K562 (cell line): ENCODE measurements around the gene SNTG2. TPM values are rescaled to one million over a fixed set of nuclear protein-coding genes. Genes with fewer than 3 reads are reported as not detected.

ENCODE experiments used
- ATAC-seq: fragments of 200-7000 bp; cut with Tn5 transposase; 3 replicates; pipeline ENCODE4 v1.9.1; 2020; ENCODE audit warnings: moderate library complexity
- BruUV-seq: library from RNA; stranded (reverse); fragments of 400-500 nt; replicated peaks from 2 replicates; lab custom pipeline; 2021; lab: Mats Ljungman, UMichigan
- CTCF ChIA-PET: fragments of 300-600 bp; formaldehyde crosslinking; extraction: SDS; loops from one replicate; lab custom pipeline; 2021; ENCODE audit warnings: low intra/inter-chr PET ratio; lab: Yijun Ruan, JAX
- POLR2A ChIA-PET: fragments of 300-600, 350-650 bp; sonication (Branson Sonifier 250); formaldehyde crosslinking; extraction: SDS; loops from one replicate; lab custom pipeline; 2021; ENCODE audit warnings: antibody characterized with exemption, inconsistent platforms; lab: Yijun Ruan, JAX
- DNase-seq, 4 experiments: peaks; one replicate each; pipeline versions ENCODE4 v3.0.0 to v3.0.0-alpha.2; 2011 to 2018; ENCODE audit warnings: low spot score in 3 of 4, mixed read lengths in 3 of 4; ENCODE audit errors: extremely low read depth in 1 of 4
- FAIRE-seq: peaks from 2 replicates; lab custom pipeline; 2011; peaks lifted over from hg19 to GRCh38; lab: Jason Lieb, UNC
- H2AFZ ChIP-seq: 2 replicates; pipeline ENCODE4 v1.6.0; 2011; ENCODE audit warnings: low read depth, low read length, control low read depth, inconsistent platforms
- H3K27ac ChIP-seq: fragments of 200-600 bp; 3 replicates; pipeline ENCODE4 v1.8.0; 2011; ENCODE audit warnings: low read depth, mild to moderate bottlenecking, control low read depth, inconsistent platforms, low read length, moderate library complexity, mixed read lengths; ENCODE audit errors: extremely low read depth
- H3K27me3 ChIP-seq, 2 experiments: fragments of 300-600 bp in 1 of 2; 2 replicates in 1 of 2; 3 replicates in 1 of 2; pipeline versions ENCODE4 v1.6.0 to v1.8.0; 2011; ENCODE audit warnings: inconsistent platforms in 2 of 2, low read length in 2 of 2, mild to moderate bottlenecking in 1 of 2, mixed read lengths in 1 of 2, moderate library complexity in 1 of 2; ENCODE audit not compliant: control insufficient read depth in 2 of 2, insufficient read depth in 2 of 2
- H3K36me3 ChIP-seq: fragments of 300-600 bp; 3 replicates; pipeline ENCODE4 v1.8.0; 2011; ENCODE audit warnings: mild to moderate bottlenecking, low read length, inconsistent platforms; ENCODE audit not compliant: control insufficient read depth, insufficient read depth
- H3K4me1 ChIP-seq, 2 experiments: fragments of 200-600 bp in 1 of 2; replicated peaks in 1 of 2; 2 replicates in 1 of 2; 3 replicates in 1 of 2; pipeline versions ENCODE4 v1.5.1 to v1.8.0; 2011; ENCODE audit warnings: inconsistent platforms in 2 of 2, low read length in 2 of 2, mild to moderate bottlenecking in 1 of 2, mixed read lengths in 1 of 2, moderate library complexity in 1 of 2; ENCODE audit not compliant: control insufficient read depth in 2 of 2, insufficient read depth in 2 of 2
- H3K4me2 ChIP-seq: 2 replicates; pipeline ENCODE4 v1.6.1; 2011; ENCODE audit warnings: low read length, control low read depth, inconsistent platforms, mixed read lengths; ENCODE audit not compliant: insufficient read depth
- H3K4me3 ChIP-seq: fragments of 200-600 bp; sonication (generic), shearing (Covaris generic); 2 replicates; pipeline ENCODE4 v1.5.1; 2016; ENCODE audit warnings: control low read depth, inconsistent platforms
- H3K79me2 ChIP-seq: fragments of 200-600 bp; 3 replicates; pipeline ENCODE4 v1.8.0; 2011; ENCODE audit warnings: low read length, inconsistent platforms; ENCODE audit not compliant: control insufficient read depth, insufficient read depth
- H3K9ac ChIP-seq, 2 experiments: 2 replicates each; pipeline versions ENCODE4 v1.6.0 to v1.6.1; 2011; ENCODE audit warnings: low read depth in 2 of 2, low read length in 2 of 2, control low read depth in 1 of 2, inconsistent platforms in 1 of 2, mild to moderate bottlenecking in 1 of 2, mixed read lengths in 1 of 2; ENCODE audit not compliant: insufficient read depth in 1 of 2
- H3K9me1 ChIP-seq: one replicate; pipeline ENCODE4 v1.6.0; 2011; ENCODE audit warnings: inconsistent platforms, mild to moderate bottlenecking, low read length, moderate library complexity; ENCODE audit not compliant: control insufficient read depth, insufficient read depth
- H3K9me3 ChIP-seq: replicated peaks from 2 replicates; pipeline ENCODE4 v1.5.1; 2011; ENCODE audit warnings: low read depth, low read length, inconsistent platforms; ENCODE audit not compliant: control insufficient read depth, insufficient read depth
- H4K20me1 ChIP-seq: replicated peaks from 2 replicates; pipeline ENCODE4 v1.6.1; 2011; ENCODE audit warnings: low read length, inconsistent platforms, mixed read lengths; ENCODE audit not compliant: control insufficient read depth, insufficient read depth
- ETS2 ChIP-seq: IDR thresholded peaks from 2 replicates; pipeline ENCODE4 v1.6.1; 2016; ENCODE audit warnings: borderline replicate concordance, missing genetic modification characterization, mild to moderate bottlenecking, moderate library complexity, missing compliant biosample characterization; ENCODE audit not compliant: poor library complexity, severe bottlenecking
- ETV5 ChIP-seq: sonication (generic); formaldehyde crosslinking; IDR thresholded peaks from 2 replicates; pipeline ENCODE4 v1.4.0; 2020; ENCODE audit warnings: low read depth, mild to moderate bottlenecking, missing genetic modification reagents
- KAT8 ChIP-seq: fragments of 450-650 bp; IDR thresholded peaks from 2 replicates; pipeline ENCODE4 v1.6.1; 2016; ENCODE audit warnings: low read depth, mild to moderate bottlenecking
- PHF8 ChIP-seq: fragments of 200-600 bp; sonication (generic); IDR thresholded peaks from 2 replicates; pipeline ENCODE4 v1.6.1; 2012; ENCODE audit warnings: mixed run types, mild to moderate bottlenecking, inconsistent platforms, low read length, moderate library complexity, borderline replicate concordance
- ZKSCAN8 ChIP-seq: fragments of 200-800 bp; sonication (Bioruptor generic); IDR thresholded peaks from 2 replicates; pipeline ENCODE4 v1.6.1; 2016; ENCODE audit warnings: missing genetic modification characterization, missing compliant biosample characterization
- ZNF165 ChIP-seq: fragments of 250-450 bp; sonication (Bioruptor Pico); IDR thresholded peaks from 2 replicates; pipeline ENCODE4 v1.4.0; 2020; ENCODE audit warnings: borderline replicate concordance
- ZNF644 ChIP-seq: fragments of 200-800 bp; sonication (Bioruptor generic); IDR thresholded peaks from 2 replicates; pipeline ENCODE4 v1.6.1; 2016; ENCODE audit warnings: low read depth, missing genetic modification characterization, missing compliant biosample characterization
- WGBS: fragments of 100-300 bp; shearing (Covaris generic); methylation state at CpG from one replicate; pipeline ENCODE4 v1.1.6; 2016; ENCODE audit warnings: low coverage, mixed read lengths; ENCODE audit not compliant: insufficient coverage; ENCODE audit errors: missing lambda C conversion rate; 5-methylcytosine and 5-hydroxymethylcytosine counted together
- in situ Hi-C: fragments of 300-500 bp; cut with MboI; formaldehyde crosslinking; loops from 4 replicates; pipeline ENCODE4 v1.15.0; 2018; ENCODE audit warnings: inconsistent platforms, mixed read lengths
- intact Hi-C: fragments of 100-400 bp; cut with micrococcal nuclease; formaldehyde crosslinking; loops from 2 replicates; pipeline ENCODE4 v1.14.2; 2022
- polyA plus RNA-seq, 8 experiments: library from polyadenylated mRNA; depleted of rRNA in 4 of 8; stranded (reverse) in 5 of 8; unstranded in 3 of 8; fragments of >200 nt; fragmentation: Nextera tagmentation in 2 of 8; fragmentation: Illumina TruSeq in 1 of 8; extraction: Ambion mirVana in 2 of 8; extraction: Trizol in 1 of 8; gene quantifications; 2 replicates each; pipeline versions ENCODE4 v1.2.1 to v1.2.3, GENCODE V29; 2011 to 2014; ENCODE audit warnings: inconsistent platforms in 1 of 8, missing spikeins in 1 of 8
- total RNA-seq, 7 experiments: library from RNA; depleted of rRNA in 6 of 7; stranded (reverse); fragments of >200 nt in 6 of 7; fragmentation: Illumina TruSeq in 2 of 7; extraction: Trizol in 2 of 7; gene quantifications; 2 replicates each; pipeline versions ENCODE4 v1.2.1 to v1.2.3, GENCODE V29; 2011 to 2021; ENCODE audit warnings: low replicate concordance in 1 of 7
- TF ChIP-seq, protein P1 (sequence below): fragments of 250-450 bp; sonication (Bioruptor Pico); IDR thresholded peaks from 2 replicates; pipeline ENCODE4 v1.5.1; 2021; ENCODE audit warnings: mild to moderate bottlenecking
- TF ChIP-seq, protein P2 (sequence below): fragments of 450-650 bp; conservative IDR thresholded peaks from 2 replicates; pipeline ENCODE4 v1.6.1; 2016; ENCODE audit warnings: missing genetic modification characterization, low read depth, mild to moderate bottlenecking, control low read depth, missing compliant biosample characterization
- TF ChIP-seq, protein P3 (sequence below): fragments of 250-450 bp; sonication (Bioruptor Pico); IDR thresholded peaks from 2 replicates; pipeline ENCODE4 v1.4.0; 2020; ENCODE audit warnings: mild to moderate bottlenecking, moderate library complexity, borderline replicate concordance
- TF ChIP-seq, protein P4 (sequence below): sonication (generic); formaldehyde crosslinking; IDR thresholded peaks from 2 replicates; pipeline ENCODE4 v1.8.0; 2022; ENCODE audit warnings: missing genetic modification reagents, mild to moderate bottlenecking, moderate library complexity, borderline replicate concordance

Gene SNTG2
- total and polyA plus RNA-seq, 9 of the 15 experiments (the other 6 are each of a cell fraction or from before 2014, with no cell fraction given) = not detected

DNA sequence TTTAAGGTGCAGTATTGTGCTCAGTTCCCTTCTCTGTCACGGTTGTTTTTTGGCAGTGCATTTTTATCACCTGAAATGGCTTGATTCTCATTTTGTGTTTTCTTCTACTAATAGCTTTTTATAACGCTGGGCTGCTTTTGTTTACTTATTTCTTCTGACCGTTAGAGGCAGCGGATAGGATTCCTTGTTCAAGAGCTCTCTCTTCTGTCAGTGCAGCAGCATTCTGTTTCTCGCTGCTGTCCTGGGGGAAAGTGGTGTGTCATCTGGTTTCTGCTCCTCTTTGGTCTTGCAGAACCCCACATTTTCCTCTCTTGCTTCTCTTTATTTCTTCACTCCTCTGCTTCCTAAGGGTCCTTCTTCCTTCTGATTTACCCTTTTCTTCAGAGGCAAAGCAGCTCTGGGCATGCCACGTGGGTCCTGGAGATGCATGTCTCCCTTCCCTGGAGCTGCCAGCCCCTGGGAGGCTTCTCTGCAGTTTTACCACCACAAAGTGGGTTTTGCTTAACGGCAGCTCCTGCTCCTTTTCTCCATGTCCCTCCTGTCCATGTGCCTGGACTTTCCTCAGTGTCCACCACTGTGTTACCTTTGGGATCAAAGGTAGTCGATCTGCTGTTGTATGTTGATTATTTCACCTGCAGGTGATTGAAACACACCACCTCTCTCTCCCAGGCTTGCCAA, 47.3 kb upstream of the SNTG2 start (continued):
- TF ChIP-seq, protein P1, sequence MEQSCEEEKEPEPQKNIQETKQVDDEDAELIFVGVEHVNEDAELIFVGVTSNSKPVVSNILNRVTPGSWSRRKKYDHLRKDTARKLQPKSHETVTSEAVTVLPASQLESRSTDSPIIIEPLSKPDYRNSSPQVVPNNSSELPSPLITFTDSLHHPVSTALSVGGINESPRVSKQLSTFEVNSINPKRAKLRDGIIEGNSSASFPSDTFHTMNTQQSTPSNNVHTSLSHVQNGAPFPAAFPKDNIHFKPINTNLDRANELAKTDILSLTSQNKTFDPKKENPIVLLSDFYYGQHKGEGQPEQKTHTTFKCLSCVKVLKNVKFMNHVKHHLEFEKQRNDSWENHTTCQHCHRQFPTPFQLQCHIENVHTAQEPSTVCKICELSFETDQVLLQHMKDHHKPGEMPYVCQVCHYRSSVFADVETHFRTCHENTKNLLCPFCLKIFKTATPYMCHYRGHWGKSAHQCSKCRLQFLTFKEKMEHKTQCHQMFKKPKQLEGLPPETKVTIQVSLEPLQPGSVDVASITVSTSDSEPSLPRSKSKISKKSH (CRISPR knock-in tag) = no peak
- TF ChIP-seq, protein P2, sequence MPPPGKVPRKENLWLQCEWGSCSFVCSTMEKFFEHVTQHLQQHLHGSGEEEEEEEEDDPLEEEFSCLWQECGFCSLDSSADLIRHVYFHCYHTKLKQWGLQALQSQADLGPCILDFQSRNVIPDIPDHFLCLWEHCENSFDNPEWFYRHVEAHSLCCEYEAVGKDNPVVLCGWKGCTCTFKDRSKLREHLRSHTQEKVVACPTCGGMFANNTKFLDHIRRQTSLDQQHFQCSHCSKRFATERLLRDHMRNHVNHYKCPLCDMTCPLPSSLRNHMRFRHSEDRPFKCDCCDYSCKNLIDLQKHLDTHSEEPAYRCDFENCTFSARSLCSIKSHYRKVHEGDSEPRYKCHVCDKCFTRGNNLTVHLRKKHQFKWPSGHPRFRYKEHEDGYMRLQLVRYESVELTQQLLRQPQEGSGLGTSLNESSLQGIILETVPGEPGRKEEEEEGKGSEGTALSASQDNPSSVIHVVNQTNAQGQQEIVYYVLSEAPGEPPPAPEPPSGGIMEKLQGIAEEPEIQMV (tag) = no peak

DNA sequence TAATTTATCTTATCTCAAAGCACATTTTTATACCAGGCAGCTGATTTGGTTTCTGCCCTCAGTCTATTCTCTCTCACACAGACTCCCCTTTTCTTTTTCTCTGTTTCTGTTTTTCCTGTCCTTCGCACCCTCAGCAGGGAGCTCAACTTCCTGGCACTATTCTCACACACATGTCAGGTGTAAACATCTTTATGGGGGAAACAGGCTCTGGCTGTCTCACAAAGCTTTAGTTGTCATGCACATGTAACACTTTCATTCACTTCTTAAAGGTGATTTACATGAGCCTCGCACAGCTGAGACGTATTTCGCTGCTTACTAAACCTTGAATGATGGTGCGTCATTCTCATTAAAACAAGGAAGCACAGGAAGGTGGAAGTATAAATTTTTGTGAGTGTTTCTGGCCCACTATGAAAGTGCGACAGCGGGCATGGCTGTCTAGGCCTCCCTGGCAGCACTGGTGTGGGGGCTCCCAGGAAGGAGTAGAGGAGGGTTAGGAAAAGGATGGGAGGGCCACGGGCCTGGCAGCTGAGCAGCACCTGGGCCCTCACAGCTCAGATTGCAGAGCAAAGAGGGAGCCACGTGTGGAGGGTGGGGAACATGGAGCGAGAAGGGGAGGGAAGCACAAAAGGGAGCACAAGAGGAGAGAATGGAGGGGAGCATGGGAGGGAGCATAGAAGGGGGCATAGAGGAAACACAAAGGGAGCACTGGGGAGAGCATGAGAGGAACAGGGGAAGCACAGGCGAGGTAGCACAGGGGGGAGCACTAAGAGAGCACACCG, 46.2 kb upstream of the SNTG2 start:
- Histone ChIP-seq H3K9me1 (no peaks in the 10 kb centered on the region), H3K4me1 (no peaks in the 10 kb centered on the region), H3K79me2 (no peaks in the 10 kb centered on the region), H3K9ac (no peak overlapping the region), H3K27me3 (peaks cover 2 to 20% of the 10 kb centered on the region in 2 experiments; a peak in 3 of 5 replicates), H2AFZ (no peak overlapping the region), H3K4me3 (no peak overlapping the region), H3K36me3 (no peaks in the 10 kb centered on the region), H3K9me3 (no peaks in the 10 kb centered on the region), H3K27ac (no peak overlapping the region), H4K20me1 (no peaks in the 10 kb centered on the region; the same call in 1 of the 2 replicates), H3K4me2 (no peak overlapping the region)
- no peak for DNase-seq
- CTCF ChIA-PET = no interaction called here
- FAIRE-seq = no peak
- intact Hi-C loops (no loop called here), in situ Hi-C loops (no loop called here)
- WGBS = under 1% methylated on average over 12 of the region's 12 CpGs
- no peak for ATAC-seq
- BruUV-seq = no TSS peak
- POLR2A ChIA-PET = no interaction called here
- TF ChIP-seq PHF8 (no peak), ETS2 (tag) (no peak), KAT8 (no peak), ZKSCAN8 (no peak), ZNF165 (CRISPR knock-in tag) (no peak), ETV5 (CRISPR knock-in tag) (no peak), ZNF644 (no peak)
- TF ChIP-seq, protein P3, sequence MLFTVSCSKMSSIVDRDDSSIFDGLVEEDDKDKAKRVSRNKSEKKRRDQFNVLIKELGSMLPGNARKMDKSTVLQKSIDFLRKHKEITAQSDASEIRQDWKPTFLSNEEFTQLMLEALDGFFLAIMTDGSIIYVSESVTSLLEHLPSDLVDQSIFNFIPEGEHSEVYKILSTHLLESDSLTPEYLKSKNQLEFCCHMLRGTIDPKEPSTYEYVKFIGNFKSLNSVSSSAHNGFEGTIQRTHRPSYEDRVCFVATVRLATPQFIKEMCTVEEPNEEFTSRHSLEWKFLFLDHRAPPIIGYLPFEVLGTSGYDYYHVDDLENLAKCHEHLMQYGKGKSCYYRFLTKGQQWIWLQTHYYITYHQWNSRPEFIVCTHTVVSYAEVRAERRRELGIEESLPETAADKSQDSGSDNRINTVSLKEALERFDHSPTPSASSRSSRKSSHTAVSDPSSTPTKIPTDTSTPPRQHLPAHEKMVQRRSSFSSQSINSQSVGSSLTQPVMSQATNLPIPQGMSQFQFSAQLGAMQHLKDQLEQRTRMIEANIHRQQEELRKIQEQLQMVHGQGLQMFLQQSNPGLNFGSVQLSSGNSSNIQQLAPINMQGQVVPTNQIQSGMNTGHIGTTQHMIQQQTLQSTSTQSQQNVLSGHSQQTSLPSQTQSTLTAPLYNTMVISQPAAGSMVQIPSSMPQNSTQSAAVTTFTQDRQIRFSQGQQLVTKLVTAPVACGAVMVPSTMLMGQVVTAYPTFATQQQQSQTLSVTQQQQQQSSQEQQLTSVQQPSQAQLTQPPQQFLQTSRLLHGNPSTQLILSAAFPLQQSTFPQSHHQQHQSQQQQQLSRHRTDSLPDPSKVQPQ = no peak
- TF ChIP-seq, protein P4, sequence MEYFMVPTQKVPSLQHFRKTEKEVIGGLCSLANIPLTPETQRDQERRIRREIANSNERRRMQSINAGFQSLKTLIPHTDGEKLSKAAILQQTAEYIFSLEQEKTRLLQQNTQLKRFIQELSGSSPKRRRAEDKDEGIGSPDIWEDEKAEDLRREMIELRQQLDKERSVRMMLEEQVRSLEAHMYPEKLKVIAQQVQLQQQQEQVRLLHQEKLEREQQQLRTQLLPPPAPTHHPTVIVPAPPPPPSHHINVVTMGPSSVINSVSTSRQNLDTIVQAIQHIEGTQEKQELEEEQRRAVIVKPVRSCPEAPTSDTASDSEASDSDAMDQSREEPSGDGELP (CRISPR knock-in tag) = no peak
